ENCODE measurements around the gene LRG1. TPM values are rescaled to one million over a fixed set of nuclear protein-coding genes. Genes with fewer than 3 reads are reported as not detected.

The LRG1 gene
- total RNA-seq, 1 donor from 2014 or later: 0.25 TPM

- Histone ChIP-seq H3K36me3 (ENCODE audit: control insufficient read depth, insufficient read depth, low read length) (no peaks in the 10 kb centered on the region), H3K27me3 (ENCODE audit: control insufficient read depth, insufficient read depth, low read length) (peaks cover 3% of the 10 kb centered on the region), H3K4me3 (ENCODE audit: low read depth, low read length) (no peak overlapping the region)
- no peak for DNase-seq (ENCODE audit: low read depth)
- no peak for TF ChIP-seq CTCF (IDR thresholded peaks at IDR 0.05; ENCODE audit: insufficient read depth, low read length, poor library complexity, severe bottlenecking)
Observed at GRCh38 chr19:4516939-4517300, 22.9 kb downstream of the LRG1 start.

- no peak for TF ChIP-seq CTCF (IDR thresholded peaks at IDR 0.05; ENCODE audit: insufficient read depth, low read length, poor library complexity, severe bottlenecking)
- no peak overlapping the region for H3K4me3 ChIP-seq (ENCODE audit: low read depth, low read length)
- peaks cover 3% of the 10 kb centered on the region for H3K27me3 ChIP-seq (ENCODE audit: control insufficient read depth, insufficient read depth, low read length)
- H3K36me3 ChIP-seq (ENCODE audit: control insufficient read depth, insufficient read depth, low read length): no peaks in the 10 kb centered on the region
- DNase-seq (ENCODE audit: low read depth): no peak
Observed at GRCh38 chr19:4516199-4516938, 23.5 kb downstream of the LRG1 start.

- TF ChIP-seq CTCF (IDR thresholded peaks at IDR 0.05; ENCODE audit: insufficient read depth, low read length, poor library complexity, severe bottlenecking): no peak
- DNase-seq (ENCODE audit: low read depth): no peak
- Histone ChIP-seq H3K27me3 (ENCODE audit: control insufficient read depth, insufficient read depth, low read length) (peaks cover 3% of the 10 kb centered on the region), H3K36me3 (ENCODE audit: control insufficient read depth, insufficient read depth, low read length) (no peaks in the 10 kb centered on the region), H3K4me3 (ENCODE audit: low read depth, low read length) (no peak overlapping the region)
Observed at GRCh38 chr19:4515732-4516131, 24.1 kb downstream of the LRG1 start.

GRCh38 chr19:4513248-4513647 is 26.6 kb downstream of the LRG1 start:
- Histone ChIP-seq H3K27me3 (ENCODE audit: control insufficient read depth, insufficient read depth, low read length) (peaks cover 3% of the 10 kb centered on the region), H3K36me3 (ENCODE audit: control insufficient read depth, insufficient read depth, low read length) (no peaks in the 10 kb centered on the region), H3K4me3 (ENCODE audit: low read depth, low read length) (no peak overlapping the region)
- TF ChIP-seq CTCF (IDR thresholded peaks at IDR 0.05; ENCODE audit: insufficient read depth, low read length, poor library complexity, severe bottlenecking): no peak
- DNase-seq (ENCODE audit: low read depth): no peak

- Histone ChIP-seq H3K27me3 (ENCODE audit: control insufficient read depth, insufficient read depth, low read length) (peaks cover 3% of the 10 kb centered on the region), H3K36me3 (ENCODE audit: control insufficient read depth, insufficient read depth, low read length) (no peaks in the 10 kb centered on the region), H3K4me3 (ENCODE audit: low read depth, low read length) (no peak overlapping the region)
- no peak for TF ChIP-seq CTCF (IDR thresholded peaks at IDR 0.05; ENCODE audit: insufficient read depth, low read length, poor library complexity, severe bottlenecking)
- DNase-seq (ENCODE audit: low read depth): no peak
Observed at GRCh38 chr19:4512070-4512469, 27.8 kb downstream of the LRG1 start.

All from kidney epithelial cell (primary cell).